Skeletal muscle satellite cell (primary cell): ENCODE results near the gene STEAP2.

ENCODE experiments used
- H3K27me3 ChIP-seq: 2 replicates; pipeline ENCODE4 v1.7.0; 2013; ENCODE audit warnings: low read length; ENCODE audit not compliant: control insufficient read depth, insufficient read depth
- H3K36me3 ChIP-seq: 2 replicates; pipeline ENCODE4 v1.7.0; 2013; ENCODE audit warnings: mild to moderate bottlenecking, control low read depth, low read length; ENCODE audit not compliant: insufficient read depth
- H3K4me1 ChIP-seq: 2 replicates; pipeline ENCODE4 v1.7.0; 2013; ENCODE audit warnings: low read length; ENCODE audit not compliant: control insufficient read depth, insufficient read depth
- H3K4me2 ChIP-seq: 2 replicates; pipeline ENCODE4 v1.7.0; 2013; ENCODE audit warnings: mild to moderate bottlenecking, low read length
- H3K4me3 ChIP-seq: 2 replicates; pipeline ENCODE4 v1.7.0; 2013; ENCODE audit warnings: low read length
- H3K9ac ChIP-seq: 2 replicates; pipeline ENCODE4 v1.7.0; 2013; ENCODE audit warnings: mild to moderate bottlenecking, low read depth, low read length, moderate library complexity
- H3K9me3 ChIP-seq: replicated peaks from 2 replicates; pipeline ENCODE4 v1.7.0; 2013; ENCODE audit warnings: mild to moderate bottlenecking, control low read depth, low read length

Gene STEAP2

DNA sequence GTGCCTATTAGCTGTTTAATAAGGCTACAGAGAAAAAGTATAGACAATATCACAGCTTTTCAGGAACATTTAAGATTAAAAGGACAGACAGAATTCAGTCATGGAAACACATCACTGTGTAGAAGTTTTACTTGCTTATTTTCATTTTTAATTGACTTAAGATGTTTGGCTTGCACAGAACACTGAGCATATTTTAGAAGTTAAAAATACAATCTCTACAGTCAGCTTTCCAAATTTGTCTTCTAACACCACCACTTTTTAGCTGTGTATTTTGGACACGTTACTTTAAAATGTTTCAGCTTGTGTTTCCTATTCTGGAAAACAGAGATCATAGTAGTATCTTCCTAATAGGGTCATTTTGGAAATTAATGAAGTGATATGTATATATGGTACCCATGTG lies 45.2 kb downstream of the STEAP2 start:
- H3K4me1 ChIP-seq = no peaks in the 10 kb centered on the region
- H3K36me3 ChIP-seq = no peaks in the 10 kb centered on the region
- H3K9ac ChIP-seq = no peak overlapping the region
- no peak overlapping the region for H3K4me2 ChIP-seq
- H3K9me3 ChIP-seq = no peaks in the 10 kb centered on the region
- no peaks in the 10 kb centered on the region for H3K27me3 ChIP-seq
- no peak overlapping the region for H3K4me3 ChIP-seq

DNA sequence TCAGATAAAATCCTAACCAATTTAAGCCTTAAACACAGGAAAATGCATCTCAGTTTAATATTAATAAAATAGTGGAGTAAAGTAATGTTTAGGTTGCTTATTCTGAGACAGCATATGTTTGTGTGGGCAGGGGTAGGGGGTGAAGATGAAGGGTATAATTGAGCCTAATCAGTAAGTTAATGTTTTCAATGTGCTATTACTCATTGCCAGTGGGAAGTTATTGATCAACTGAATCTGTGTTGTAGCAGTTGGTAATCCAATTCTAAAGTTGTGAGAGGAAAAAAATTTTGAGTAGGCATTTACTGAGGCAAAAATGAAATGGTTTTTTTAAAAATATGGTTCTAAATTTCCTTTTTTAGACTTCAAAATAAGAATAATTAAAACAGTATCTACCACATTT lies 49.9 kb downstream of the STEAP2 start:
- Histone ChIP-seq H3K9me3 (no peaks in the 10 kb centered on the region), H3K9ac (no peak overlapping the region), H3K27me3 (no peaks in the 10 kb centered on the region), H3K36me3 (no peaks in the 10 kb centered on the region), H3K4me1 (peaks cover 8% of the 10 kb centered on the region), H3K4me3 (no peak overlapping the region), H3K4me2 (no peak overlapping the region)

DNA sequence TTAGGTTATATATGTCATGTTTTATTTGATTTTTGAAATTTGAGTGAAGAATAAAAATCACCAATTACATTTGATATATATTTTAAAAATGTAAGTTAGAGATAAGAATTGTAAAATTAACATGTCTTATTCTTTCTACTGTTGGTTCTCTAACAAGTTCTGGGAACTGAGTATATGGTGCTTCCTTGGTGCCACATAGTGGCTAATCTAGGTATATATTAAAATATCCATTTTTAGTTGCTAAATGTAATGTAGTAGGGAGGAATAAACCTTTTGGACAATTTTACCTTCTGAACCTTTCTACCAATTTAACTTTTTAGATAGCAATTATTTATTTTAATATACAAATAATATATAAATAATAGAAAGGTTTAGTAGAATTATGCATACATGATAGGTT lies 50.9 kb downstream of the STEAP2 start:
- Histone ChIP-seq H3K36me3 (no peaks in the 10 kb centered on the region), H3K4me1 (peaks cover 18% of the 10 kb centered on the region), H3K4me3 (no peak overlapping the region), H3K27me3 (no peaks in the 10 kb centered on the region), H3K4me2 (no peak overlapping the region), H3K9ac (no peak overlapping the region), H3K9me3 (no peaks in the 10 kb centered on the region)

DNA sequence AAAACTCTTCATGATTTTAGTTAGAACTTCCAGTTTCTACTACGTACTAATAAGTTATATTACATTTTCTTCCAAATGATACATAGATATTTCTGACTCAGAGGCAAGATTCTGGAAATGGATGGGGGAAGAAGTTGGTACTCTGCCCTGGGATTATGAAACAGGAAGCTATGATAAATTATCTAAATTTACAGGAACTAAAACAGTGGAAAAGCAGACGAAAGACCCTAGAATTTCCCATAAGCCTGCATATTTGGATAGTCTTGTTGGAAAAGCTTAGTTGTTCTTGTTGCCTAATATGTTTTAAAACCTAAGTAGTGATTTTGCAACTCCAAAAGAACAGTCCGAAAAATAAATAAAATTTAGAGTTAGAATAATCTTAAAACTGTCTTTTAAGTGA lies 55.3 kb downstream of the STEAP2 start:
- Histone ChIP-seq H3K4me3 (no peak overlapping the region), H3K4me2 (peak overlapping the region; percentile 37), H3K4me1 (peaks cover 31% of the 10 kb centered on the region), H3K27me3 (no peaks in the 10 kb centered on the region), H3K36me3 (no peaks in the 10 kb centered on the region), H3K9ac (no peak overlapping the region), H3K9me3 (no peaks in the 10 kb centered on the region)

DNA sequence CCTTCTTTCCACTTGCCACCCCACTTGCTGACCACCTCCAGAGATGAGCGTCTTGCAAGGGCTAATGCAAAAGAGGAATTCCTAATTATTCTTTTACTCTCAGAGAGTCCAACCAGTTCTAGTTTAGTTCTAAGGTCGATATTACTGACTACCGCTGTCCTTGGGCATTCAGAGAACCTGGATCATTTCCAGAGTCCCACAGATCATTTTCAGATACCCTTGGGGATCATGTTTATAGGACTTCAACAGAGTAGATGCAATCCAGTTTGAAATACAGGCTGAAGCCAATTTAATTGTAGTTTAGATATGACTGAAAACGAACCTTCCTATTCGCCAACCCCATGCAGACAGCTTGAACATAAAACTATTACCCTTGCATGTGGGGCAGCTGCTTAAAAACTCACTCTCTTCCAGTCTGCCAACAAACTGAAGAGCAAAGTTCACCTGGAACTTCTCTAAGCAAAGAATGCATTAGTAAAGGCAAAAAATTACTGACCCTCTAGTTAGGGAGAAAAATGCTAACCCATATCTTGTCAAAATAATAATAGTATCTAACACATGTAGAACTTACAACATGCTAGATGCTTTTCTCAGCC lies 55.8 kb downstream of the STEAP2 start:
- H3K9me3 ChIP-seq = no peaks in the 10 kb centered on the region
- no peaks in the 10 kb centered on the region for H3K36me3 ChIP-seq
- H3K4me3 ChIP-seq = no peak overlapping the region
- peaks cover 37% of the 10 kb centered on the region for H3K4me1 ChIP-seq
- peak overlapping the region; percentile 37 for H3K4me2 ChIP-seq
- H3K9ac ChIP-seq = no peak overlapping the region
- H3K27me3 ChIP-seq = no peaks in the 10 kb centered on the region

DNA sequence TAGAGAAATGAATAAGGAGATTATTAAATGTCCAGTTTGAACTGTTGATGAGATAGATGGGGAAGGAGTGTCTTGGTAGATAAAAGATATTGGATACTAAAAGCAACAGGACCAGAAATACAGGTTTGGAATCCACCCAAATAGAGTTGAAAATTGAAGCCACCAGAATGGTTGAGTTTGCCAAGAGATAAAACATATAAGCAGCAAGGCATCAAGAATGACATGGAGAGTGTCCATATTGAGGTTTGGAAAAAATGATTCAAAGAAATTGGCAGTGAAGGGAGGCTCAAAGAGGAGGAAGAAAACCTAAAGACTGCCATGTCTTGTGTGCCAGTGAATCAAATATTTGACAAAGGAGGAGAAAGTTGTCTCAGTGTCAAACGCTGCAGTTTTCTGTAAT lies 57.6 kb downstream of the STEAP2 start:
- H3K9ac ChIP-seq = no peak overlapping the region
- no peak overlapping the region for H3K4me3 ChIP-seq
- peaks cover 40% of the 10 kb centered on the region for H3K4me1 ChIP-seq
- no peaks in the 10 kb centered on the region for H3K9me3 ChIP-seq
- H3K27me3 ChIP-seq = no peaks in the 10 kb centered on the region
- H3K4me2 ChIP-seq = no peak overlapping the region
- H3K36me3 ChIP-seq = no peaks in the 10 kb centered on the region

DNA sequence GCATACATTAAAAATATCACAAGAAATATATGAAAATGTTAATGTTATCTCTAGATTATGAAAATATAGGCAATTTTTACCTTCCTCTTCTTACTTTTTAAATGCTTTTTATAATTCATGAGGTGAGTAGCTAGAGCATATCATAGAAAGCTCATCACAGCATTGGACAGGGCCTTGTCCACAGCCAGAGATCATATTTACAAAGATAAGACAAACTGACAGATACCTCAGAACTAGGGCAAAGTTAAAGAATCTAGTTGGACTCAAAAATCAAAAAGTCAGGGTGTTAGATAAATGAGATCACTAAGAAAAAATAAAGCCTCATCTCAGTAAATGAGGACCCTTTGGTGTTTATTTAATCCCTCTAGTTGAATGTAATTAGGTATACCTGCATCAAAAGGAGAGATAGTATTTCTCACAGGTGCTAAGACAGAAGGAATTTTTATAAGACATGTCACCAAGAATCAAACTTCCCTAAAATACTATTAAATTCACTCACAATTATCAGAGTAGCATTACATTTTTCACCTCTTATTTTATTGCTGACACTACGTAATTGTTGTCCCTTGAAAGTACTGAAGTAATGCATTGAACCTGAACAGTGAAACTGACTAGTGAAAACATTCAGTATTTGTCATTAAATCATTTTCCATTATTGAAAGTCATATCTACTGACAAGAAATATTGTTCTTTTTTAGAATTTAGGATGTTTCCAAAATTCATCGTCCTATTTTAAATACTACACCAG lies 59.1 kb downstream of the STEAP2 start:
- H3K9me3 ChIP-seq = no peaks in the 10 kb centered on the region
- H3K4me1 ChIP-seq = peaks cover 40% of the 10 kb centered on the region
- H3K4me2 ChIP-seq = no peak overlapping the region
- H3K27me3 ChIP-seq = no peaks in the 10 kb centered on the region
- no peak overlapping the region for H3K9ac ChIP-seq
- no peak overlapping the region for H3K4me3 ChIP-seq
- H3K36me3 ChIP-seq = no peaks in the 10 kb centered on the region

DNA sequence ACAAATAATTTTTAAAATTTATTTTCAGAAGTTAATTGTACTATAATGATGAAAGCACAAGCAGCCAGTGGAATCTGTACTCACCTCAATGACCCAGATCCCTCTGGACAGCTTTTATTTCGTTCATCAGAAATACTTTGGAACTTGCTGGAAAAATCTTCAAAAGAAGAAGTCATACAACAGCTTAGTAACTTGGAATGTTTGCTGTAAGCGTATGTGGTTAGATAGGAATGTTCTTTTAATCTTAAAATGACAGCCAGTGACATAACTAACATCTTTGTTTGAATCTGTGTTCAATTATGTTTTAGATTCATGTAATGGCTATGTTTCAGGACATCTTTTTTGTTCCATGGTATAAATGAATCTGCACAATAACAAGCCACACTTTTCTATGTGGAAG lies 60.2 kb downstream of the STEAP2 start:
- Histone ChIP-seq H3K4me1 (peaks cover 28% of the 10 kb centered on the region), H3K4me2 (no peak overlapping the region), H3K36me3 (no peaks in the 10 kb centered on the region), H3K9ac (no peak overlapping the region), H3K27me3 (no peaks in the 10 kb centered on the region), H3K9me3 (no peaks in the 10 kb centered on the region), H3K4me3 (no peak overlapping the region)

DNA sequence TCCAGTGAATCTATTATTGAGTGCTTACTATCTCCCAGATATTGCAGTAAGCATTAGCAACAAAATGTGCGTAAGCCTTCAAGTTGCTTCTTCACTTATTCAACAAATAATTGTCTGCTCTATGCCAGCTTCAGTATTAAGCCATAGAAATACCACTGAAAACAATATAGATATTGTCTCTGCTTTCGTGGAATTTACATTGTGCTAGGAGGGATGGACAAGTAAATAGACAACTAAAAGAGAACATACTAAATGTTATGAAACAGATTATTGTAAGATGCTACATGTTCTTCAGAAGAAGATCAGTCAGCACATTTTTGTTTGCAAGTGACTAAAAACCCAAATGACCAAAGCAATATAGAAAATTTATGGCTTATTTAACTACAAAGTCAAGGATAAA lies 60.7 kb downstream of the STEAP2 start:
- H3K9ac ChIP-seq = no peak overlapping the region
- H3K4me1 ChIP-seq = peaks cover 23% of the 10 kb centered on the region
- H3K9me3 ChIP-seq = no peaks in the 10 kb centered on the region
- H3K4me3 ChIP-seq = no peak overlapping the region
- no peak overlapping the region for H3K4me2 ChIP-seq
- H3K27me3 ChIP-seq = no peaks in the 10 kb centered on the region
- no peaks in the 10 kb centered on the region for H3K36me3 ChIP-seq

DNA sequence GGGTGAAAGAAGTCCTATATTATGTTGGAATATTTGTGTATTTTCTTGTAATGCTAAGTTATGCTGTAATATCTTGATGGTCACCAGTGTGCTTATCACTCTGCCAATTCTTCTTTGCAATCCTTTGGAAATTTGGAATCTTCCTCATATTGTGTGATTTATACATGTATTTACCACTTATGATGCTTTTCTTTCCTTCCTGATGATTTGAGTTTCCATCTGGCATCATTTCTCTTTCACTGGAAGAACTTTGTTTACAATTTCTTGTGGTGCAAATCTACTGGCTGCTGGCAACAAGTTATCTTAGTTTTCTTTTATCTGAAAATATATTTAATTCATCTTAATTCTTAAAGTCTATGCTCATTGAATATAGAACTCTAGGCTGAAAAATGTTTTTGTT lies 62.6 kb downstream of the STEAP2 start:
- peaks cover 21% of the 10 kb centered on the region for H3K4me1 ChIP-seq
- no peaks in the 10 kb centered on the region for H3K36me3 ChIP-seq
- no peak overlapping the region for H3K4me3 ChIP-seq
- H3K9me3 ChIP-seq = no peaks in the 10 kb centered on the region
- H3K4me2 ChIP-seq = no peak overlapping the region
- H3K9ac ChIP-seq = no peak overlapping the region
- H3K27me3 ChIP-seq = no peaks in the 10 kb centered on the region

DNA sequence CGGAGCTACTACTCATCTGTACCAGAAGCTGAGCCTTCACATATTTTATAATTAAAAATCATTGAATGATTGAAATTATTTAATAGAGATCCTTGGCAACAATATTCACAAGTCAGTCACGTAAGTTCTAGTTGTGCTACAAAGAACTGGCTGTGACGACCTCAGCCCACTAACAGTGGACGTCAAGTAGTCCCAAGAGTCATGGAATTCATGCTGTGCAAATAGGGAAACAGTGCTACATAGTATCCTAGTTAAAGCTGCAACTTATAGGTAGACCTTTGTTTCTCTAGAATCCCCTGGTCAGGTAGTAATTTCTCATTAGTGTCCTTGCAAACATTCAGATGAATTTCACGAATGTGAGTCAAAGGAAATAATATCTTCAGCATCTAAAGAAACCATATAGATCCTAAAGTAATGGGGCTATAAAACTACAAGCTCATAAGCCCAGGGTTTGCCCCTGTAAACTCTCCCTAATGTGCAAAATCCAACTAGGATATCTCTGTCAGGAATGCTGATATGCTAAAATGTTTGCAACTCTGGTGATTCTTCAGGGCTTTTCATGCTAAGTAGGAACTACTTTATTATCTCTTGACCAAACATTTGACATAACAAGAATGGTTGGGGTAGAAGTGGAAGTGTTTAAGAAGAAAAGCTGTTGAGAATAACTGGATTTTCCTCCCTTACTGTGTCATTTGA lies 64.6 kb downstream of the STEAP2 start:
- H3K9me3 ChIP-seq = no peaks in the 10 kb centered on the region
- H3K4me1 ChIP-seq = peaks cover 15% of the 10 kb centered on the region
- no peak overlapping the region for H3K4me2 ChIP-seq
- H3K36me3 ChIP-seq = no peaks in the 10 kb centered on the region
- H3K9ac ChIP-seq = no peak overlapping the region
- no peak overlapping the region for H3K4me3 ChIP-seq
- no peaks in the 10 kb centered on the region for H3K27me3 ChIP-seq
